ENCODE data around the gene PITX1.

PITX1 gene

DNA sequence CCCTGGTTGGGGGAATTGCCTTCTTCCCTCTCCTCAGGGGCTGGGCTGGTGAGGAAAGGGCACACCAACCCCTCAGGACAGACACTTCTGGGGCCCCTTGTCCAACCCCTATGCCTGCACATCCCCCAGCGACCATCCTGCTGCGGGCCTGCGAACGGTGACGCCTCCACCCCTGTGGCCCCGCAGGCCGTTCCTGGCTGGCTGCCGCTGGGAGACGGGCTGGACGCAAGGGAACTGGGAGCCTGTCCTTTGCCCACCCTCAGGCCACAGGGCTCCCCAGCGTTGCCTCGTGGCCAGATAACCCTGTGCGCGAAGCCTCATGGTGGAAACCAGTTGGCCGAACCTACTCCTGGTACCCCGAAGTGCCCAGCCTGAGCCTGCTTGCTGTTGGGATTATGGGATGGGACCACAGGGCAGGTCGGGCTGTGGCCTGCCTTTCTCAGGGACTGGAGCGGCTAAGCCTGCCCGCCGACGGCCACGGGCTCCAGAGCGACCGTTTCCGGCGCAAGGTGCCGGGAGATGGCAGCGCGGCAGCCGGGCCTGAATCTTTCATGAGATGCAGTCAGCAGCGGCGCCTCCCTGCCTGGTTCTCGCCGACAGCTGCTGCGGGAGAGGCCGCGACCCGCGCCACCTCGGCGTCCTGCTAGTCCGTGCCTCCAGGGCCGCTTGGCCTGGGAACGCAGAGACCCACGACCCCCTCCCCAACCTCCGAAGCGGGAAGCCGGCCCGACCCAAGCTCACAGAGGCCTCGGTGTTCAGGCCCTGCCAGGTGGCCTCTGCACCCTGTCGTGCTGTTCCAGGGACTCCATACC is 6.5 kb upstream of the PITX1 start:
- no peak for DNase-seq

DNA sequence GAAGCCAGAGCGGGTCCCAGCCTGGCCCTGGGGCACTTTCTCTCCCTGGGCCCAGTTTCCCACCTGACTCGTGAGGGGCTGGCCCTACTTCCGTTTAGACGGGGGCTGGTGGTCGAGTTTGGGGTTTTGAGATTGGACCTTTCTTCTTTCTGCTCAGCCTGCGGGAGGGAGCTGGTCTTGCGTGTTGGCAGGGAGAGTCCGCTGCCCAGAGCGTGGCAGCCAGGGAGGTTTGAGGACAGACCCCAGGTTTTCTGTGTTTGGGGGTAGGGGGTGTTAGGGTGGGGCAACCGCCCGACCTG is 6.0 kb upstream of the PITX1 start:
- no peak for DNase-seq

DNA sequence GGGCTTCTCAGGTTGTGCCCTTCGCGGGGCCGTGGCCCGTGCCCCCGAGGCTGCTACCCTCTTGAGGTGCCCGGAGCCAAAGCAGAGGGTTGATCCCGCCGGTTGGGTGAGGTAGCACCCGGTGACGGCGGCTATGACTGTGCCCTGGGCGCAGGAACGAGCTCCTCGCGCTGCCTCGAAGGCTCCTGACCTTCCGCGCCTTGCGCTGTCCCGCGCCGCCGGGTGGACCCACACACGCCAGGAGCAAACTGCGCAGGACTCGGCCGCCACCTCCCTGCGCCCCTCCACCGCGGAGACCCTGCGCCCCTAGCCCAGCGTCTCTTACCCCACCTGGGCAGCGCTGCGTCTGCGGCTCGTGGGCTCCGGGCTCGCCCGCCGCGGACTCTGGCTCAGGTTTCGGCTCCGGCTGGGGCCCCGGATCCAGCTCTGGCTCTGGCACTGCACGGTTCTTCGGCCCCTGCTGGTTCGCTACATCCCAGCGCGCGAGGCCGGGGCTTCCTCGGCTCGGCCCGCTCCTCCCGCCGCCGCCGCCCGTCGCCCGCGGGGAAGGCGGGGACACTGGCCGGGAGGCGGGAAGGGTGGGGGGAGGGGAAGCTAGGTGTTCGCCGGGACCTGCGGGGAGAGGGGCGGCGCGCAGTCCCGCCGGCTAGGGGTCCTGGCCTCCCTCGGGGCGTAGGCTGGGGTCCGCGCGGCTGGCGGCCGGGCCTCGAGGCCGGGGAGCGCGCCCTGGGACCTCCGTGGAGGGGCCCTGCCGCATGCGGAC is 5.4 kb upstream of the PITX1 start:
- no peak for DNase-seq

DNA sequence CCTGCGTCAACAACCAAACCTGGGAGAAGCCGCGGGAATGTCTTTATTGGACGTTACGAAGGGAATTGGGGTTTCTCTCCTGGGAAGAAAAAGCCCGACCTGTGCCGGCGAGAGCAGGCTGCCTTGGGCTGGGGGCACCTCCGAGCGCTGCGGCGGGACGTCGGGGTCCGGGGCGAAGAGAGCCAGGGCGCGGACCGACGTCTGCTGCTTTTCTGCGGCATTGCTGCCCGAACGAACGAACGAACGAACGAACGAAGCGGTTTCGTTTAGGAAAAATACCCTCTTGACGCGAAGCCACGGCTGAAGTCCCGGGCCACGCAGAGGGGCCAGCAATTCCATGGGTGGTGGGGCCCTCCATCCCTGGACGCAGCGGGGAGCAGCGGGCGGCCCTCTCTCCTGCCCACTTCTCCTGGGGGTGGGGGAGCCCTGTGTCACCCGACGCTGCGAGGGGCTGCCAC is 4.8 kb upstream of the PITX1 start:
- no peak for DNase-seq

DNA sequence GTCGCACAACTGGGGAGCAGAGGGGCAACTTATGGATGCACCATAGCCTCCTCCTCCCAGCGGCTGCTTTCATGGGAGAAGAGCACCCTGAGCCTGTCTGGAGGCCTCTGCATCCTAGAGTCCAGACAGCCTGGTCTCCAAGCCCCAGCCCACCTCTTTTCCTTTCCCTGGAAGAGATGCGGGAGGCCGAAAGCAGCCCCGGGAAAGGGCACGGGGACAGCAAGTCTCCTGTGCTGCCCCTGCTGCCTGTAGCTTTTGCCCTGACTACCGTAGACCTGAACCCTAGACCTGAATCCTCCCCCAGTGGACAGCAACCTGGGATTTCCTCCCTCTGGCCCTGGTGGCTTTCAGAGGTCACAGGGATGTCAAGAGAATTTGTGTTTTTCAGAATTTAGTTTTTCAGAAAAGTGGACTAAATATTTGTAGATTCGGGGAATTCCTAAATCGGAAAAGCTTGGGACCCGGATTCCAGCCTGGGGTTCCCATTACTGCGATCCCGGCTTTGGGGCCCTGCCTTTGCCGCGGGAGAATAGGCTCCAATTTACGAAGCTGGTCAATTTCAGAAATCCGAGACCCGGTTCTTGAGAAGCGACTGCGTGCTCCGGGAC is 4.3 kb upstream of the PITX1 start:
- no peak for DNase-seq

DNA sequence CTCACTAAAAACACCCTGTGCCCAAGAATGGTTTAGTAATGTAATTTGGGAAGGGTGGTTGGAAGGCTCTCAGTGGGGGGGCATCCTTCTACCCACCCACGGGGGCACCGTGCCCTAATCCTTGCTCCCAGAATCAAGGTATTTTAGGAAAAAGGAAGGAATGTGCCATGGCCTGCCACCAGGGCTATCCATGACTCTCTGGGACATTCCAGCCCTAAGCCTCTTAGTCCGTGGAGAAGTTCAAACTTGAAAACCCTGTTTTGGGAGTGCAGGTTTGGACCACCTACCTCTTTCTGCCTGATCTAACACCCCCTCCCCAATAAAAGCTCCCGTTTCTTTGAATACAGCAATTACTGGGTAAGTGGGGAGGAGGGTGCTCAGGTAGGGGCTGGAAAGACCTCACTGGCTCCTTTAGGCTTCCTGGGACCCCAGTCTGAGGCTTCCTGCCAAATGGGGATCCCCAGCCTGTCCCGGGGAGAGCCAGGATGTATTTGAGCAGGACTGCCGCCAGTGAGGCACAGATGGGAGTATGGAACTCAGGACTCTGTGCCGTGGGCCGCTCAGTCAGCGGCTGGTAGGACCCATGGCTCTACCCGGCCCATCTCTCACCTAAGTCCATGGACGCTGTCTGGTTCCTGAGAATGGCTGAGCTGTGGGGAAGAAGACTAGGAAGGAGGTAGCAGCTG is 3.6 kb upstream of the PITX1 start:
- DNase-seq = no peak

DNA sequence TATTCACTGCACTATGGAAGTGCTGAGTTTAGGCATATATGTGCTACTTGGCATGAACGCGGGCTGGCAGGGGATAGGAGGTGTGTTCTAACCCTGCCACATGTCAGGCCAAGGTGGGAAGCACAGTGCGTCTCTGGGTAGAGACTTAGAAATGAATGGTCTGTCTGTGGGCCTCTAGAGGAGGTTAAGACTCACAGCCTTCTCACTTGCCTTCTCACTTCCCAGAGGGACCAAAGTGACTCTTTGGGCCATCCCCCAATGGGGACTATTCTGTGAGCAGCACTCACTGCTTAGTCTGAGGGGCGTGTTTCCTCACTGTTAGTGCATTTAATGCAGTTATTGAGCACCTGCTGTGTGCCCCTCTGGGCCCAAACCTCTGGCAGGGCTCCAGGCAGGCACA is 2.4 kb upstream of the PITX1 start:
- no peak for DNase-seq

DNA sequence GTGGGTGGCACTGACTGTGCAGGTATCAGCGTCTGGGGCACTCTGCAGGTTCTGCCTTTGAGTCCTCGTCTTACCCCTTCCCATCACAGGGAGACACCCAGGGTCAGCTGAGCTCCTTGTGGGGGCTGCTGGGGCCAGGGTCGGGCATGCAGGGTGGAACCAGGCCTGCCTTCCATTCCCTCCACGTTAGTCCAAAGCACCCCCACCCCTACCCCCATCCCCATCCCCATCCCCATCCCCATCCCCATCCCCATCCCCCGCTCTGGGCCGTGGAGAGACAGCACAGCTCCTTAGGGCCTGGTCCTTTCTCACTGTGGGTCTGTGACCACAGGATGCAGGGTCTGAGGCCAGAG is 1.6 kb upstream of the PITX1 start:
- no peak for DNase-seq

DNA sequence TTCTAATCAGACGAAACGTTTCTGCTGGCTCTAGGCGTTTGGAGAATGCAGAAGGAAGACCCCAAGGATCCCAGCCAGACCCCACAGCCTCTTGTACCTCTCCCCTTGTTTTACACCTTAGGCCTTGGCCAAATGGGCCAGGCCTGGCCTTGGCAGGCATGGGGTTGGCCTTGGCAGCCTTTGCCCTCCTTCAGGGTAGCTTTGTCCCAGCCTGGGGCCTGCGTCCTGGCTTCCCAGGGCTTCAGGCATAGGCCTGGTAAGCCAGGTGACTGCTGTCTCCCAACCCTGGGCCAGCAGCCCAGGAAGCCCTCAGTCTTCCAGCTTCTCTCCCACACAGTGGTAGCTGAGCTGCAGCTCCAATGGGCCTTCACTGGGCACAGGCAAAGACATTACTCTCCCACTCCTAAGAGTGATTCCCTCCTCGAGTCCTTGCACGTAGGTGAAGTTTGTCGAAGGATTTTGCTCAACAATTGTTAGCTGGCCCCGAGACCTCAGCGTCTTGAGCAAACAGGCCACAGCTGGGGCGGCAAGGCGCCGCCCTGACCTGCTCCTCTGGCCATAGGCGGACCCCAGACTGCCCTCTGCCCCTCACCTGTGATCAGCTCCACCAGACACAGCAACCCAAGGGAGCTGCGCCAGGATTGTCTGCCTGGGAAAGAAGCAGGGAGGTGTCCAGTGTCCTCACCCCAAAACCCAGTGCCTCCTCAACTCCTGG is 1.1 kb upstream of the PITX1 start:
- no peak for DNase-seq

DNA sequence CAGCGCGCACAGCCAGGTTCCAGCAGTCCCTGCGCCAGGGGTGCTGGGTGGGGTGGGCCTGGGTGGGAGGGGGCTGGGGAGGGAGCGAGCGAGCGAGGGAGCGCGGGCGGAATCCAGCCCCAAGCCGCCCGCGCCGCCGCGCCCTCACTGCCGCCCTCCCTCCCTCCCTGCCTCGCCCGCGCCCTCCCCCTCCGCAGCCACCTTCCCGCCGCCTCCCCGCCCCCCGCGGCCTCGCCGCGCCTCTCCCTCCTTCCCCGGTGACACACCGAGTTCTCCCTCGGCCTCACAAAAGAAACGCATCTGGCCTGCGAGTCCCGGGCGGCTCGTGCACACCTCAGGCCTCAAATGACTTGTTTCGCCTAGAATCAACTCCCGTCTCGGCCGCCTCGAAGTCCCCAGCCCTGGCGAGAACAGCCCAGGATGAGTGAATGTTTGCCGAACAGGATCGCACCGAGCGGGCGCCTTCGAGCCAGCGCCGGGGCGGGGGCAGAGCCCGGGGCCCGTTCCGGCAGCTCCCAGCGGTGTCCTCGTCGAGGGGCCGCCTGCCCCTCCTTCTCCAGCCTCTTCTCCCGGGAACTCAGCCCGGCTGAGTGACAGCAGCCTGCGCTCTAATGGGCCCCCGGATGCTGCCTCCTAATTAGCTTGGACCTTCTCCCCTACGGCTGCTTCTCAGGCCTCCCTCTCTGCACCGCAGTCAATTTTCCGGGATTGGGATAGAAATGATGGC is 371 bp upstream of the PITX1 start:
- no peak for DNase-seq

DNA sequence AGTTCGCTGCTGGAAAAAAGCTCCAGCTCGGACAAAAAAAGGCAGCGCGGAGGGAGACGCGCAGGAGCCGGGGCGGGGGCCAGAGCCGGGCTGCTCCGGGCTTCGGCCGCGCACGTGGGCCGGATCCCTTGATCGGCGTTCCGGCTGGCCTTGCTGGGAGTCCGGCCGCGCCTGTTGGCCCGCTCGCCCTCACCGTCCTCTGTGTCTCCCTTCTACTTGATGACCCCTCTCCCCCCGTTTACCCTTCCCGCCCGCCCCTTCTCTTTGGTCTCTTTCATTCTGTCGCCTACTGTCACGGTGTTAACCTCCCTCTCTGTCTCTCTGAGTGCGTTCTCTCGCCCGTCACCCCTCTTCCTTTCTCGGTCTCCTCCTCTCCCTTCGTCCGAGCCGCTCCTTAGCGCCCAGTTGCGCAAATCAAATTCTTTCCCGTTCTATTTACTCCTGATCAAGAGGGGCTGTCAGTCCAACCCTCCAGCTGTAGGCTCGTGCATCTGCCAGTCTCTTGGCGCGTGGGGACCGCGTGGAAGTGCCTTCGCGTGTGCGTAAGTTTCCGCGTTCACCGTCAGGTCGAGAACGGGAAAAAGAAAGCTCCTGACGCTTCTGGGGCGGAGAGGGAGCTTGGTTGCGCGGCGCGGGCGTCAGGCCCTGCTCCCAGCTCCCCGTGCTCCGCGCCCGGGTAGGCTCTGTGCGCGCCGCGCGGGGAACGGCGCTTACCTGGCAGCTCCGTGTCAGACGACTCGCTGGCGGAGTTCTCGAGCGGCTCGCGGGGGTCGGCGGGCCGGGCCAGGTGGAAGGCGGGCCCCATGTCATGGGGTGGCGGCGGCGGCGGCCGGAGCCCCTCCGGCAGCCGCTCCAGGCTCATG is 798 bp downstream of the PITX1 start:
- DNase-seq = no peak

DNA sequence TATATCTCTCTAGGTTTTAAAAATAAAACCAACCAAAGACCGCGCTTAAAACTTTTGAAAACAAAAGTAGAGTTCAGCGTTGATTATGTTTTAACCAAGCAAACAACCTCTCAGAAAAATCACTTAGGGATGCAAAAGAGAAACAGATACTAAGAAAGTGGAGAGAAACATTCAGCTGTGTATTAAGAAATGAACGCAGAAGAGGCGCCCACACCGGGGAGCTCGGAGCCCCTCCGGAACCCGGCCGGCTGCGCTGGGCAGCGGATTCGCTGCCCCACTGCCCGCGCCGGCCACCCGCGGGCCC is 1.4 kb downstream of the PITX1 start:
- DNase-seq = no peak

DNA sequence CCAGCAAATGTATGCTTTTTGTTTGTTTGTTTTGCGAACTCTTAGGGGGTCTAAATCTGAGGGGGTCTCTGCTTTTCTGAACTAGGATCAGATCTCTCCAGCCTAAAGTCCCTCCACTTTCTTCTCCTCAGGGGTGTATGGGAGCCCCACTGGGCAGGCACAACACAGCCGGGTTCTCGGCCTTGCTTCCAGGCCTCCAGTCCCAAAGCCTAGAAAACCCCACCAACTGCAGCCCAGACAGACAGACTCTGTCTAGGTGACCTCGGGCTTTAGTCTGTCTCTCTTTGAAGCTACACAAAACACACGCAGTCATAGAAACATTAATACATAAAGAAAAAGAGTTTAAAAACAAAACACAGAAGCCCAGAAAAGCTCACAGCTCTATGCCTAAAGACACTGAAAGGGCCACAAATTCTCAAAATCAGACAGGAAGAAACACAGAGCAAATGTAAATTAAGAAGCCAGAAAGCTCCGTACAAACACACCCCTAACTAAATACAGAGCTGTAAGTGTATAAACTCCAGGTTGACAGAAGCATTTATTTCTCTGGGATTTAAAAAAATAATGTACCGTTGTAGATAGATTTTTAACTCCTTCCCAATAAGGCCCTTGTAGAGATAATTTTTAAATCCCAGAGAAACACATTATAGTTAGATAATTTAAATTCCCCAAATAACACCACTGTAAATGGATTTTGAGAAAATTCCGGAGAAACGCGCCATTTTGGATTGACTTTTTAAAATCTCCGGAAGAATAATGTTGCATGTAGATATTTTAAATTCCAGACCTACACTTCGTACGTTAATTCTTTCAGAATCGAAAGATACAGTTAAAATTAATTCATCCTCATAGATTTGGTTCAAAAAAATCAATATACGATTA is 2.0 kb downstream of the PITX1 start:
- no peak for DNase-seq

DNA sequence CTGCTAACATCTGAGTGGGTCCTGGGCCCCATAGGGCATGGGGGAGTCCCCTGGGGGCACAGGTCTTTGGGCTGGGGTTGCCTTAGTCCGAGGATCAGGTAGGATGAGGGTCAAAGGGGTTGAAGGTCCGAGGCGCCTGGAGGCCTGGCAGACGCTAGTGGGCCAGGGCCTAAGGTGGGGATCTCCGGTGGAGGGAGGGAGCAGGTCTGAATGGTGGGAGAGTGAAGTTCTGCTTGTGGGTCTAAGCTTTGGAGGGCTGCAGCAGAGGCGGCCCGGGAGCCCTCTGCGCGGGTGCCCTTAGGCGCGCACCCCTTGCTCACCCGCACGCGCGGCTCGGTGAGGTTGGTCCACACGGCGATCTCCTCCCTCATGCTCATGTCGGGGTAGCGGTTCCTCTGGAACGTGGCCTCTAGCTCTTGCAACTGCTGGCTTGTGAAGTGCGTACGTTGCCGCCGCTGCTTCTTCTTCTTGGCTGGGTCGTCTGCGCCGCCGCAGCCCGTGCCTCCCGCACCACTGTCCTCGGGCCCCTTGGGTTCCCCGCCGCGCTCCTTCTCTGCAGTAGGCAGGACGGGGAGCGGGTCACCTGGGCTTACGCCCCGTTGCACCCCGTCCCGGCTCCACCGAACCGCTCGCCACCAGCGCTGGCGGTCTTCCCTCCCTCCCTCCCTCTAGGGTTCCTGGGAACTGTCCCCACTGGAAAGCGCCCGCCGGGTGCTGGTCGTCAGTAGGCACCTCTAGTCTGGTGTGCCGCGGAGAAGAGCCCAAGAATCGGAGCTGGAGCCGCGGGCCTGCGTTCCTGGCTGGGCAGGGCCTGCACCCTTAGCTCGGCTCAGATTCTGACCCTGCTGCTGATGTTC is 2.8 kb downstream of the PITX1 start:
- no peak for DNase-seq

DNA sequence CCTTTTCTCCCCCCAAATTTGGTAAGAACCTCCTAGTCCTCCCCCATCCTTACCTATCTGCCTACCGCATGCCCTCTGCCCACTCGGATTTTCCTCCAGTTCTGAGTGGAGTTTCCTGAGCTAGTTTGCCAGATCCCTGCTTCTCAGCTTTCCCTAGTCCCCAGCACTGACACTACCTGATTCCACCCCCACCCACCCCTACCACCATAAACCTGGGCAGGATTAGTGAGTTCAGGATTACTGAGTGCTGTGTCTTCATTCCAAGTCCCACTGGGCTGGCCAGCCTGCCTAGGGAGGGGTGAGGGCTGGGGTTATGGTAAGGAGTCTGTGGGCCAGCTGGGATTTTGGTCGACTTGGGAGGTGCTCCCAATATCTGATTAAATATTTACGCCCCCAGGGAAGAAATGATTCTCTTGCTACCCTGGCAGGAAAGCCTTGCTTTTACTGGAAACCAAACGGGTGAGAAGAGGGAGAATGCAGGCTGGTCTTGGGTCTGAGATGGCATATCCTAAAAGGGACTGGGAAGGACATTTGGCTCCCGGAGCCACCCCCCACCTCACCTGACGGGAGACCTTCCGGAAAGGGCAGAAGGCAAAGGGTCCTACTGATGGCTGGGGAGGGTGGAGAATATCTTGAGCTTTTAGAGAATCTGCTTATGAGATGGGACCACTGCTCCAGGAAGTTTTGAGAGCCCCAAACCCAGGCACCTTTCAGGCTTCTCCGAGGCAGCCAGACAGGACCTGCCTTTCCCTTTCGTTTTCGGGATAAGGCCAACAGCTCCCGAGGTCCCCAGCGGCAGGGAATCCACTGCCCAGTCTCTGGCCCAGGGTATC is 3.7 kb downstream of the PITX1 start:
- no peak for DNase-seq

DNA sequence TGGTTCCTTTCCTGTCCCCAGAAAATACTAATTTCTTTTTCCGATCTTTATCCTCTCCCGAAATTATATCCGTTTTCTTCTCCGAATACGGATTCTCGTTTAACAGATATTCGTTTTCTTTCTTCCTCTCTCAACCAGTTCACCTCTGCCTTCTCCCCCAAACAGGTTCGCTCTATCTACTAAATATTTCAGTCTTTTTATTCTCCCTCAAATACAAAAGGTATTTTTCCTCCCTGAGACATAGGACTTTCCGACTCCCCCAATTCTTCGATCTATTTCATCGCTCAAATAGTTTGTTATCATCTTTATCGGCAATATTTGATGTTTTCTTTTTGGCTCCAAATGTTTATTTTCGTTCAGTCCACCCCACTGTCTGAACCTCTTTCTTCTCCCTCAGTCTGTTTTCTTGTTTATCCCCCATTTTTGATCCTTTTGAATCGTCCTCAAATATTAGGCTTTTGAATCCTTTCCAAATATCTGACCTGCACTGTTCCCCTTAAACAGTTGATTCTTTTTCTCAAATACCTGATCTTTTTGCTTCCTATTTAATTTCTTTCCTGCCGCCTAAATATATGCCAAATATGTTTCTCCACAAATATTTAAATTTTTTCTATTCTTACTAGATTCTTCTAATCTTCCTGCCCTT is 4.4 kb downstream of the PITX1 start:
- DNase-seq = no peak

DNA sequence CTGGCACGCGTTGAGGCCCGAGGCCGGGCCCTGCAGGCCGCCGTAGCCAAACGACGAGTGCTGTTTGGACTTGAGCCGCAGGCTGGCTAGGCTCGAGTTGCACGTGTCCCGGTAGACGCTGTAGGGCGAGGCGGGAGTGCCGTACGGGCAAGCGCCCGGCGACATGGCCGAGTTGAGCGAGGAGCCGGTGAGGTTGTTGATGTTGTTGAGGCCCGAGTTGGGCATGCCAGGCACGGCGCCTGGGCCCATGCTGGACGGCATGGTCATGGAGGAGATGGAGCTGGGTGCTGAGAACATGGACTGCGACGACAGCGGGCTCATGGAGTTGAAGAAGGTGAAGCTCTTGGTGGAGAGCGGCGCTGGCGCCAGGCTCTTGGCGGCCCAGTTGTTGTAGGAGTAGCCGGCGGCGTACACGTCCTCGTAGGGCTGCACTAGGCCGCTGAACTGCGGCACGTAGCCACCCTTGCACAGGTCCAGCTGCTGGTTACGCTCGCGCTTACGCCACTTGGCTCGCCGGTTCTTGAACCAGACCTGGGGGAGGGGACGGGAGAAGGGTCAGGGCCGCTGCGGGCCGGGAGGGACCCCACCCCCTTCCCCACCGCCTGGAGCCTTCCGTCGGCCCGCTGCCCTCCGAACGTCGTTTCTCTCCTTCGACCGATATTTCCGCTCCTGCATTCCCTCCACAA is 5.1 kb downstream of the PITX1 start:
- DNase-seq = no peak

Measured in CD4-positive, alpha-beta T cell treated with Interleukin-15 for 1 hour (primary cell).